SW 1271 (cell line): ENCODE results near the gene FAM171A2.
"Not testable (repeated sequence)": the region's sequence is repeated elsewhere in the genome, so short reads cannot be mapped to it uniquely, and the experiment has no call there.

Experiments used
- DNase-seq, 2 experiments: peaks; one replicate each; lab custom pipeline; 2025; lab: John Stamatoyannopoulos, UW

Gene FAM171A2

GRCh38 chr17:44363613-44364159, at the start of gene FAM171A2:
TSS of gene FAM171A2 (minus strand) at chr17:44363853. CDS start at chr17:44363714, 139 bp downstream.
- DNase-seq = peak in 1 of 2 experiments; percentile 40

GRCh38 chr17:44409309-44410028, 45.8 kb upstream of the FAM171A2 start:
- no peak for DNase-seq

- no peak for DNase-seq
These were observed 45.1 kb upstream of the FAM171A2 start for GRCh38 chr17:44408786-44409185.

- no peak for DNase-seq
These were observed 39.0 kb upstream of the FAM171A2 start for GRCh38 chr17:44402564-44403172.

- DNase-seq = peak in 1 of 2 experiments; percentile 23
These were observed 36.7 kb upstream of the FAM171A2 start for GRCh38 chr17:44400226-44400847.

- DNase-seq = no peak
These were observed 35.3 kb upstream of the FAM171A2 start for GRCh38 chr17:44398692-44399691.

GRCh38 chr17:44397479-44398440, 34.1 kb upstream of the FAM171A2 start:
- no peak for DNase-seq

- DNase-seq = no peak
These were observed 33.3 kb upstream of the FAM171A2 start for GRCh38 chr17:44396946-44397345.

GRCh38 chr17:44394833-44395232, 31.2 kb upstream of the FAM171A2 start:
- no peak for DNase-seq

GRCh38 chr17:44394112-44394511, 30.5 kb upstream of the FAM171A2 start:
- DNase-seq = not testable (repeated sequence)

- DNase-seq = no peak
These were observed 26.7 kb upstream of the FAM171A2 start for GRCh38 chr17:44390250-44390870.

GRCh38 chr17:44389723-44390202, 26.1 kb upstream of the FAM171A2 start:
- DNase-seq = no peak

- DNase-seq = no peak
These were observed 25.6 kb upstream of the FAM171A2 start, which contains the start of gene ITGA2B for GRCh38 chr17:44389281-44389680. TSS of gene ITGA2B (minus strand) at chr17:44389649. CDS start at chr17:44389473, 176 bp downstream.

GRCh38 chr17:44387804-44388203, 24.2 kb upstream of the FAM171A2 start:
- no peak for DNase-seq

- DNase-seq = no peak
These were observed 22.5 kb upstream of the FAM171A2 start for GRCh38 chr17:44386182-44386525.

GRCh38 chr17:44385287-44386181, 21.9 kb upstream of the FAM171A2 start:
- peak in 1 of 2 experiments; percentile 42 for DNase-seq

- no peak for DNase-seq
These were observed 21.2 kb upstream of the FAM171A2 start for GRCh38 chr17:44384823-44385286.

- DNase-seq = no peak
These were observed 20.7 kb upstream of the FAM171A2 start for GRCh38 chr17:44384281-44384822.
